ENCODE results near the gene KCNC1.

The KCNC1 gene

GRCh38 chr11:17736930-17737817 is 2.6 kb downstream of the KCNC1 start:
- in situ Hi-C loops (cut with MboI; ENCODE audit: low sequenced_read_pairs), result no loop called here

- in situ Hi-C loops (cut with MboI; ENCODE audit: low sequenced_read_pairs), result no loop called here
These were observed 3.8 kb downstream of the KCNC1 start for GRCh38 chr11:17738151-17738973.

GRCh38 chr11:17739945-17740338 is 5.4 kb downstream of the KCNC1 start:
- in situ Hi-C loops (cut with MboI; ENCODE audit: low sequenced_read_pairs), result no loop called here

- in situ Hi-C loops (cut with MboI; ENCODE audit: low sequenced_read_pairs), result no loop called here
These were observed 6.2 kb downstream of the KCNC1 start for GRCh38 chr11:17740649-17741235.

DNA sequence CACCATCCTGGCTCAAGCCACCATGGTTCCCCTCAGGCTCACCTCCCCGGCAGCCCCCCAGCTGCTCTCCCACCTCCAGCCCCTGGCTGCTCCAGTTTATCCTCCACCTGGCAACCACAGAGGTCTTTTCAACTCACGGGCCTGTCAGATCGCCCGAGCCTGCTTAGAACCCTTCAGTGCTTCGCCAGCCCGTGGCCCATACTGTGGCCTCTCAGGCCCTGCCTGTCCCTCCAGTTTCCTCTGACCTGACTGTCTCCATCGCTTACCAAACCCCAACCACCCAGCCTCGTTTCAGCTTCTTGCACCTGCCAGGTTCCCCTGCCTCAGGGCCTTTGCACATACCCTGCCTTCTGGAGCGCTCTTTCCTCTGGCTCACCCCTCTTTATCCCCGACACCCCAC is 6.9 kb downstream of the KCNC1 start:
- in situ Hi-C loops (cut with MboI; ENCODE audit: low sequenced_read_pairs), result no loop called here

DNA sequence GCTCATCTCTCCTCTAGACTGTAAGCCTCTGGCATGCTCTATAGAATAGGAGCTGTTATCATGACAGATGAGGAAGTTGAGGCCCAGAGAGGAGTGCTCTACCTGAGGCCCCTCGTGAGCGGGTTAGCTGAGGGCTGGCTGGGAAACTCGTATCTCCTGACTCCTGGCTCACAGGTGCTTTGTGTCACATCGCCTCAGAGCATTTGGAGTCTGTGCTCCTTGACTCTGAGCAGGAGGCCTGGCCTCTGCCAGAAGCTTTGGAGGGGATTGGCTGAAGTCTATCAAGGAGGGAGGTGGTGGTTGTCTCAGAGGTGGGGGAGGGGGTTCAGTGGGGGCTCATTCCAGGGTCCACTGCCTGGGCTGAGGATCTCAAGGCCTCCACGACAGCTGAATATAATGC is 7.4 kb downstream of the KCNC1 start:
- in situ Hi-C loops (cut with MboI; ENCODE audit: low sequenced_read_pairs), result no loop called here

GRCh38 chr11:17743026-17743807 is 8.6 kb downstream of the KCNC1 start:
- in situ Hi-C loops (cut with MboI; ENCODE audit: low sequenced_read_pairs), result no loop called here

- in situ Hi-C loops (cut with MboI; ENCODE audit: low sequenced_read_pairs), result no loop called here
These were observed 9.2 kb downstream of the KCNC1 start for GRCh38 chr11:17743808-17744119.

DNA sequence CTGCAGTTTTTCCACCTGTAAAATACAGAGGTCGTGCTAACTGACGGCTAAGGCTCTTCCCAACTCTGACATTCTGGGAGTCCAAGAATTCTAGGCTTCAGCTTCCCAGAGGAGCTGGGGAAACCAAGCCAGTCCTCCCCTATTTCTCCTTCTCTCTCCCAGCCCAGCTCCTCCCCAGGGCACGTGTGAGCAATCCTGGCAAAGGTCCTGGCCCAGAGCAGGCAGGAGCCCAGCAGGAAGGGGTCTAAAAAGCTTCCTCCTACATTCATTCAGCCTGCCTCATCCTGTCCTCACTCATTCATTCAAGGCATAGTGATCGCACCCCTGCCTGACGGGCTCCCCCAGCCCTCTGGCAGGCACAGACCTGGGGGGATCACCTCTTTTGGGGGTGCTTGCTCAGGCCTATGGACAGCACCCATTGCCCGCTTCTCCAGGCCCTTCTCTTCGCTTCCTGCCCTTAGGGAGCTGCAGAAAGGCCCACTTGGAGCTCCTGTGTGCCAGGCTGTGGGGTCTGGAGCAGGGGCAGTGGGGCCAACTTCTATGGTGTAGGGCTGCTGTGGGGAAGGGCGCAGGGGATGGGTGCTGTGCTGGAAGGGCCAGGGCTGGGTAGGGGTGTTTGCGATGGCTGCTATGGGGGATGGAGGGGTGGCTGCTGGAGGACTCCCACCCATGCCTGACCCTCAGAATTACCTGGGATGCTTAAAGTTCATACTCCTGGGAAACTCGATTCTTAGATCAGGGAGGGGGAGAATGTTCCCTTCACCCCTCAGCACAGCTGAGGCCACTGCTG is 9.8 kb downstream of the KCNC1 start:
- in situ Hi-C loops (cut with MboI; ENCODE audit: low sequenced_read_pairs), result no loop called here

DNA sequence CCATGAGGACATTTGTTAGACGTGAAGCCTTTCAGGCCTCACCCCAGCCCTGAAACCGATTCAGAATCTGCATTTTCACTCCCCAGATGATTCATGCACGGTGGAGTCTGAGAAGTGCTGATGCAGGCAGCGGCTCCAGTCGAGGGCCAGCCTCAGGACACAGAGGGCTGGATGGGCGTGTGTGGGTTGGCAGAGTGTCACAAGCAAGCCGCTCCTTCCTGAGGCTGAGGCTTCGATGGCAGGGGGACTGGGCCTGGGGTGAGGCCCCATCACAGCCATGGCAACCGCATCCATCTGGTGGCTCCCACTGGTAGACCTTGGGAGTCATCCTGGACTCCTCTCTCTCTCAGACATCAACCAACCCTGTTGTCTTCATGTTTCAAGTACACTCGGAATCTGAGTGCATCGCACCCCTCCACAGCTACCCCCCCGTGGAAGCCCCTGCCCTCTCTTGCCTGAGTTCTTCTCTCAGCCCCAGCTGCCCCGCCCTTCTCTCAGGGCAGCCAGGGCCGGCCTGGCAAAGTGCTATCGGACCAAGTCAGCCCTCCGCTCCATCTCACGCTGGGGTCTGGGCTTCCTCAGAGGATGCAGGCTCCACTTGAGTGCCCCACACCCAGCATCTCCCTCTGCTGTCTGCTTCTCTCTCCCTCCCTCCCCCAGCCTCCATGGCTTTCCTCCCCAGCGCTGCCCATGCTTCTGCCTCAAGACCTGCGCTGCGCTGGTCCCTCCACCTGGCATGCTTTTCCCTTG is 10.6 kb downstream of the KCNC1 start:
- in situ Hi-C loops (cut with MboI; ENCODE audit: low sequenced_read_pairs), result no loop called here

- in situ Hi-C loops (cut with MboI; ENCODE audit: low sequenced_read_pairs), result no loop called here
These were observed 11.5 kb downstream of the KCNC1 start for GRCh38 chr11:17746096-17746495.

DNA sequence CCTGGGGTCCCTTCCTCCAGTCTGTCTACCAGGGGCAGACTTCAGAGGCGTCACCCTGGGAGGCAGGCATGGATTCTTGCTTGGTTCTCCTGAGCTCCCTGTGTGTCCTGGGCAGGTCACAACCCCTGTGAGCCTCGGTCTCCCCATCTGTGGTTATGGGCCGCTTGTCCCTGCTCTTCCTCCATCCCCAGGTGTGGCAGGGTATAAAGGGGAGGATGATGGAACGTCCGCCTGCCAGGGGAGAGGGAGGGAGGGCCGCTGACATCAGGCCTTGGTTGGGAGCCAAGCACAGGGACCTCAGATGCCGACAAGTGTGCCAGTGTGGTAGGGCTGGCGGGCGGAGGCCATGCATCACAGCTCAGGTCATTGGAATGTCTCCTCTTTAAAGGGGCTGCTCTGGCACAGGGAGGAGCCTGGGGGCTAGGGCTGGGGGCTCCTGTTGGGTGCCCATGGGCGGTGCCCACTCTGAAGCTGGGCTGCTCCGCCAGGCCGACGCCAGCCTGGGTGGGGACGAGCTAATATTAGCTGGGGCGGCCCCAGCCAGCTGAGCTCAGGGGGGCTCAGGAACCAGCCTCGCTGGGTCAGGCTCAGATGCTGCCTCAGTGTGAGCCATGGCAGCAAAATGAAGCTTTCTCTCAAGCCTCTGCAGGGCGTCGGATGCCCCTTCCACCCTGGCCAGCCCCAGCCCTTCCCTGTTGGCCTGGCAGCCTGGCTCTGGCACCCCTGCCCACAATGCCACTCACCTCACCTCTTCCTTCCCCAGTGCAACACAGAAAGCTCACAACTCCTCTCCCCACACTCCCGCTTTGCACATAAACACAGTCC is 12.8 kb downstream of the KCNC1 start:
- in situ Hi-C loops (cut with MboI; ENCODE audit: low sequenced_read_pairs), result no loop called here

DNA sequence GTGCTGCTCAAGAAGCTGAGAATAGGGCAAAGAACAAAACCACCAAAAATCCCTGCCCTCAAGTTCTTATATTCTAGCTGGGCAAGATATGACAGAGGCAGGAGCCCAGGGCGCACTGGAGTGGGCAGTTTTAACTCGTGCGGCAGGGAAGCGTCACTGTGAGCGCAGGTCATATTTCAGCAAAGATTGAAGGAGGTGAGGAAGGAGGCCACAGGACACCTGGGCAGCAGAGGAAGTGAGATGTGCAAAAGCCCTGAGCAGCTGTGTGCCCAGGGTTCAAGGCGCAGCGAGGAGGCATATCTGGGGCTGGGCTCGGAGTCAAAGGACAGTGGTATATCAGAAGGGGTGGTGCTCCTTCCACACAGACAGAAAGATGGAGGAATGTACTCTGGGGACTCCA is 13.5 kb downstream of the KCNC1 start:
- in situ Hi-C loops (cut with MboI; ENCODE audit: low sequenced_read_pairs), result no loop called here

- in situ Hi-C loops (cut with MboI; ENCODE audit: low sequenced_read_pairs), result no loop called here
These were observed 14.5 kb downstream of the KCNC1 start for GRCh38 chr11:17748761-17749721.

DNA sequence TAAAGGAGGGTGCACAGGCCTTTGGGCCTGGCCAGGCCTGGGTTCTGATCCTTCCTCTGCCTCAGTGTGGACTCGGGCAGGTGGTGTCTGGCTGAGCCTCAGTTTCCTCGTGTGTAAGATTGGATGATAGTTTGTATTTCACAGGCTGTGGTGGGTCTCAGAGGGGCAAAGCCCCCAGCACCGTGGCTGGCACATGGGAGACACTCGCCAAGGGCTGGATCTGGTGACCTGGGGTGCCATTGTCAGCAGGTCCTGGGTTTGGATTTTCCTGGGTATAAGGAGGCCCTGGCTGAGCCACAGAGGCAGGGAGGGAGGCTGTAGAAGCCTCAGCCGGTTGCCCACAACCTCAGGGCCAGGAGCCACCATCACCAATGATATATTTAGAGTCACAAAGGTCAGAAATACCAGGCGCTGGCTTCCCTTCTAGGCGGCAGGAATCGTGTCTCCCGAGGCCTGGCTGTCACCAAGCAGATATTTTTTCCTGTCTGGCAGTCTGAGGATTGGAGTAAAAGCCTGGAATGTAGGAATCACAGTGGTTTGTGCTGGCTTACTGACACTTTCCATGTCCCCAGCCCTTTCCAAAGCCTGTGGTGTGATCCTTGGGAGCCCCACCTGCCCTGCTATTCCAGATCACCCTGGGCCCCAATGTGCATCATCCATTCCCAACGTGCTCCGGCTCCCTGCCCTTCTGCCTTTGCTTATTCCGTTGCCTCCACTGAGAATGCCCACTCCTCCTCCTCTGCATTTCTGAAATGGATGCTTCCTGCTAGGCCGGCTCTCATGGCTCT is 15.6 kb downstream of the KCNC1 start:
- in situ Hi-C loops (cut with MboI; ENCODE audit: low sequenced_read_pairs), result no loop called here

- in situ Hi-C loops (cut with MboI; ENCODE audit: low sequenced_read_pairs), result no loop called here
These were observed 16.2 kb downstream of the KCNC1 start for GRCh38 chr11:17750801-17751165.

- in situ Hi-C loops (cut with MboI; ENCODE audit: low sequenced_read_pairs), result no loop called here
These were observed 17.0 kb downstream of the KCNC1 start for GRCh38 chr11:17751558-17751957.

Data from hTERT RPE-1 (cell line).